H1 (cell line): ENCODE measurements around the gene CSTF3. TPM values are rescaled to one million over a fixed set of nuclear protein-coding genes. Genes with fewer than 3 reads are reported as not detected.
"Not testable (repeated sequence)": the region's sequence is repeated elsewhere in the genome, so short reads cannot be mapped to it uniquely, and the experiment has no call there.

ENCODE experiments used
- CTCF ChIA-PET: fragments of 300-600 bp; sonication (Branson Sonifier 250); formaldehyde crosslinking; loops from one replicate; lab custom pipeline; 2021; ENCODE audit not compliant: partially characterized antibody; lab: Charles Lee
- POLR2A ChIA-PET: fragments of 300-600 bp; sonication (Branson Sonifier 250); formaldehyde crosslinking; loops from one replicate; lab custom pipeline; 2021; ENCODE audit warnings: inconsistent platforms; ENCODE audit not compliant: partially characterized antibody; lab: Charles Lee
- DNase-seq, 2 experiments: peaks; one replicate each; pipeline versions ENCODE4 v3.0.0 to v3.0.0-alpha.2; 2010 to 2022; ENCODE audit warnings: low spot score in 2 of 2, low read depth in 1 of 2, mixed read lengths in 1 of 2
- FAIRE-seq: peaks from 2 replicates; lab custom pipeline; 2011; peaks lifted over from hg19 to GRCh38; lab: Jason Lieb, UNC
- H2AFZ ChIP-seq: 2 replicates; pipeline ENCODE4 v1.8.1; 2012; ENCODE audit warnings: low read length, inconsistent platforms
- H2AK5ac ChIP-seq: 2 replicates; pipeline ENCODE4 v1.6.1; 2013; ENCODE audit warnings: low read depth, low read length
- H2BK120ac ChIP-seq: replicated peaks from 2 replicates; pipeline ENCODE3; 2013; ENCODE audit warnings: low read depth, low read length, inconsistent platforms
- H2BK12ac ChIP-seq: 2 replicates; pipeline ENCODE4 v1.6.1; 2013; ENCODE audit warnings: low read depth, low read length
- H2BK15ac ChIP-seq: 2 replicates; pipeline ENCODE4 v1.6.1; 2013; ENCODE audit warnings: low read length
- H2BK20ac ChIP-seq: 2 replicates; pipeline ENCODE4 v1.6.1; 2013; ENCODE audit warnings: low read length
- H2BK5ac ChIP-seq: 2 replicates; pipeline ENCODE4 v1.6.1; 2013; ENCODE audit warnings: low read depth, low read length
- H3K14ac ChIP-seq: 2 replicates; pipeline ENCODE4 v1.6.1; 2013; ENCODE audit warnings: inconsistent platforms; ENCODE audit not compliant: insufficient read length
- H3K18ac ChIP-seq: 2 replicates; pipeline ENCODE4 v1.6.1; 2013; ENCODE audit warnings: low read length; ENCODE audit errors: extremely low read depth
- H3K23ac ChIP-seq: 2 replicates; pipeline ENCODE4 v1.6.1; 2013; ENCODE audit warnings: inconsistent platforms; ENCODE audit not compliant: insufficient read length
- H3K23me2 ChIP-seq: 2 replicates; pipeline ENCODE4 v1.6.1; 2013; ENCODE audit warnings: low read depth, low read length
- H3K27ac ChIP-seq: 2 replicates; pipeline ENCODE4 v1.6.1; 2011; ENCODE audit warnings: low read depth, low read length, inconsistent platforms
- H3K27me3 ChIP-seq, 4 experiments: replicated peaks in 1 of 4; 1 replicate in 1 of 4; 2 replicates in 3 of 4; pipeline versions ENCODE4 v1.6.1 to v1.8.1; 2011 to 2013; ENCODE audit warnings: low read length in 3 of 4, mild to moderate bottlenecking in 3 of 4, inconsistent platforms in 2 of 4, mixed read lengths in 2 of 4, moderate library complexity in 1 of 4; ENCODE audit not compliant: control insufficient read depth in 3 of 4, insufficient read depth in 3 of 4; ENCODE audit errors: extremely low read depth in 1 of 4
- H3K36me3 ChIP-seq, 4 experiments: 2 replicates each; pipeline versions ENCODE4 v1.6.1 to v1.8.1; 2011 to 2013; ENCODE audit warnings: mild to moderate bottlenecking in 4 of 4, low read length in 3 of 4, moderate library complexity in 2 of 4, control low read depth in 1 of 4, inconsistent platforms in 1 of 4; ENCODE audit not compliant: insufficient read depth in 4 of 4, control insufficient read depth in 2 of 4
- H3K4ac ChIP-seq: replicated peaks from 2 replicates; pipeline ENCODE3; 2013; ENCODE audit warnings: low read length, low read depth, mixed read lengths, inconsistent platforms; ENCODE audit not compliant: insufficient read length
- H3K4me1 ChIP-seq, 4 experiments: replicated peaks in 1 of 4; 1 replicate in 1 of 4; 2 replicates in 3 of 4; pipeline versions ENCODE4 v1.6.1 to v1.8.1; 2011 to 2013; ENCODE audit warnings: low read length in 3 of 4, inconsistent platforms in 2 of 4, mixed read lengths in 1 of 4; ENCODE audit not compliant: insufficient read depth in 4 of 4, control insufficient read depth in 3 of 4
- H3K4me2 ChIP-seq, 2 experiments: 2 replicates each; pipeline versions ENCODE4 v1.6.1 to v1.8.1; 2011 to 2013; ENCODE audit warnings: low read depth in 2 of 2, low read length in 2 of 2, control low read depth in 1 of 2, inconsistent platforms in 1 of 2, mild to moderate bottlenecking in 1 of 2; ENCODE audit not compliant: insufficient read depth in 1 of 2
- H3K4me3 ChIP-seq, 4 experiments: fragments of 200-600, 300-600 bp in 1 of 4; sonication (generic), shearing (Covaris generic), sonication (Bioruptor Twin) in 1 of 4; 2 replicates each; pipeline versions ENCODE4 v1.5.1 to v1.8.1; 2011 to 2016; ENCODE audit warnings: low read length in 4 of 4, low read depth in 3 of 4, control low read depth in 2 of 4, inconsistent platforms in 2 of 4, mild to moderate bottlenecking in 2 of 4, mixed read lengths in 1 of 4, moderate library complexity in 1 of 4; ENCODE audit not compliant: insufficient read depth in 2 of 4; ENCODE audit errors: extremely low read depth in 1 of 4
- H3K56ac ChIP-seq: replicated peaks from 2 replicates; pipeline ENCODE3; 2013; ENCODE audit warnings: low read depth, mild to moderate bottlenecking, mixed read lengths, low read length, inconsistent platforms; ENCODE audit not compliant: insufficient read length
- H3K79me1 ChIP-seq: 2 replicates; pipeline ENCODE4 v1.6.1; 2013; ENCODE audit warnings: low read depth, low read length, control low read depth
- H3K79me2 ChIP-seq, 2 experiments: 2 replicates each; pipeline versions ENCODE4 v1.6.1 to v1.8.1; 2012 to 2013; ENCODE audit warnings: low read length in 2 of 2, mild to moderate bottlenecking in 2 of 2, inconsistent platforms in 1 of 2; ENCODE audit not compliant: insufficient read depth in 2 of 2, control insufficient read depth in 1 of 2
- H3K9ac ChIP-seq, 4 experiments: replicated peaks in 1 of 4; 1 replicate in 1 of 4; 2 replicates in 3 of 4; pipeline versions ENCODE4 v1.6.1 to v1.8.1; 2011 to 2013; ENCODE audit warnings: low read depth in 3 of 4, low read length in 3 of 4, control low read depth in 2 of 4, mild to moderate bottlenecking in 2 of 4, moderate library complexity in 2 of 4, inconsistent platforms in 1 of 4; ENCODE audit errors: extremely low read depth in 1 of 4
- H3K9me3 ChIP-seq, 2 experiments: 2 replicates each; pipeline versions ENCODE4 v1.6.1 to v1.8.1; 2012 to 2013; ENCODE audit warnings: mild to moderate bottlenecking in 2 of 2, moderate library complexity in 2 of 2, control low read depth in 1 of 2, inconsistent platforms in 1 of 2, low read depth in 1 of 2, low read length in 1 of 2, mixed read lengths in 1 of 2; ENCODE audit not compliant: insufficient read depth in 2 of 2
- H4K20me1 ChIP-seq, 2 experiments: replicated peaks in 1 of 2; 2 replicates each; pipeline versions ENCODE3 to v1.8.1; 2011 to 2013; ENCODE audit warnings: inconsistent platforms in 2 of 2, low read length in 2 of 2, mild to moderate bottlenecking in 1 of 2; ENCODE audit not compliant: insufficient read depth in 2 of 2, control insufficient read depth in 1 of 2
- H4K5ac ChIP-seq: 2 replicates; pipeline ENCODE4 v1.6.1; 2013; ENCODE audit warnings: low read length, low read depth, mixed read lengths, inconsistent platforms; ENCODE audit not compliant: insufficient read length
- H4K8ac ChIP-seq: 2 replicates; pipeline ENCODE4 v1.8.0; 2013; ENCODE audit warnings: mild to moderate bottlenecking, moderate library complexity, low read length, inconsistent platforms; ENCODE audit not compliant: insufficient read depth; ENCODE audit errors: extremely low read depth
- H4K91ac ChIP-seq: replicated peaks from 2 replicates; pipeline ENCODE3; 2013; ENCODE audit warnings: low read length, mixed read lengths, inconsistent platforms; ENCODE audit not compliant: insufficient read length
- WGBS, 2 experiments: shearing (Covaris generic) in 1 of 2; methylation state at CpG; one replicate each; pipeline versions ENCODE4 v1.1.6 to v1.1.7; 2013 to 2015; ENCODE audit warnings: low lambda C conversion rate in 2 of 2, mixed read lengths in 2 of 2, inconsistent platforms in 1 of 2, low coverage in 1 of 2, missing lambda C conversion rate in 1 of 2; ENCODE audit not compliant: insufficient replicate concordance in 2 of 2, insufficient coverage in 1 of 2, insufficient read length in 1 of 2; ENCODE audit errors: extremely low coverage in 1 of 2, missing lambda C conversion rate in 1 of 2; 5-methylcytosine and 5-hydroxymethylcytosine counted together
- polyA plus RNA-seq, 7 experiments: library from polyadenylated mRNA; depleted of rRNA in 3 of 7; stranded (reverse) in 5 of 7; unstranded in 2 of 7; fragments of >200 nt in 5 of 7; fragments of 200-250 nt in 2 of 7; gene quantifications; 1 replicate in 5 of 7; 2 replicates in 1 of 7; 4 replicates in 1 of 7; pipeline versions ENCODE4 v1.2.1 to v1.2.3, GENCODE V29; 2011 to 2013; ENCODE audit warnings: missing spikeins in 2 of 7, mixed read lengths in 2 of 7
- total RNA-seq: library from RNA; stranded (reverse); fragmentation: NEBNext Ultra II Directional; extraction: Animal tissue kit (Norgen Biotek cat#: 25700); gene quantifications from 2 replicates; pipeline ENCODE4 v1.2.1, GENCODE V29; 2021

CSTF3 gene
- total and polyA plus RNA-seq, 2 of the 8 experiments (the other 6 are each of a cell fraction or from before 2014, with no cell fraction given), result 22.3 to 54.7 TPM

DNA sequence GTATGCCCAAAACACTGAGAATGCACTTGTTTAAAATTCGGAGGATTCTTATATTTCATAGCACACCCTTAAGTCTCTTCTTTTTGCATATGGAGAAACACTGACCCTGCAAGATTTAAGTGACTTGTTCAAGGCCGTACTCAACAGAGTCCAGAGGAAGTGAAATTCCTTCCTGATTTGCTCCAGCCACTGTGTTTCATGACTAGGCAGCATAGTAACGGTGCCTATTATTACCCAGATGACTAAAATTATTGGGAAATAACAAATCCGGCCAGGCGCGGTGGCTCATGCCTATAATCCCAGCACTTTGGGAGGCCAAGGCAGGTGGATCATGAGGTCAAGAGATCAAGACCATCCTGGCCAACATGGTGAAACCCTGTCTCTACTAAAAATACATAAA lies 112.6 kb downstream of the CSTF3 start:
- not testable (repeated sequence) for H2BK15ac ChIP-seq, H3K4me3 ChIP-seq, H3K23me2 ChIP-seq, H3K79me2 ChIP-seq, H3K18ac ChIP-seq, H4K5ac ChIP-seq, H4K20me1 ChIP-seq, FAIRE-seq, H3K27me3 ChIP-seq, H3K14ac ChIP-seq, H4K91ac ChIP-seq, H2BK12ac ChIP-seq, H3K56ac ChIP-seq, H3K9me3 ChIP-seq, H2BK20ac ChIP-seq, H3K4me2 ChIP-seq, DNase-seq, H3K9ac ChIP-seq, H2BK120ac ChIP-seq, H2AK5ac ChIP-seq, H3K27ac ChIP-seq, H4K8ac ChIP-seq, H3K79me1 ChIP-seq, H2AFZ ChIP-seq, H2BK5ac ChIP-seq, H3K23ac ChIP-seq, H3K4ac ChIP-seq, H3K4me1 ChIP-seq
- H3K36me3 ChIP-seq, result peaks cover 0 to 33% (median 12%) of the 10 kb centered on the region in 4 experiments; a peak in 6 of 8 replicates
- ChIA-PET CTCF (interaction anchor here (1.2 to 1.7 kb wide), 2 partner anchors 16 to 17 kb away, joined by 4 read pairs; no protein-coding TSS in a partner anchor), POLR2A (interaction anchor here (0.7 to 1.2 kb wide), 2 partner anchors 10 to 15 kb away, joined by 3 read pairs; partner anchors contain the start of gene TCP11L1)
- 96% methylated on average over 6 of the region's 6 CpGs; no CpG with 5 or more reads in 1 of the 2 experiments for WGBS, 2 experiments
